NCI-H2171 (cell line): ENCODE measurements around the gene PLXNA1.

ENCODE experiments used
- DNase-seq: peaks from one replicate; lab custom pipeline; 2025; lab: John Stamatoyannopoulos, UW

Gene PLXNA1

DNA sequence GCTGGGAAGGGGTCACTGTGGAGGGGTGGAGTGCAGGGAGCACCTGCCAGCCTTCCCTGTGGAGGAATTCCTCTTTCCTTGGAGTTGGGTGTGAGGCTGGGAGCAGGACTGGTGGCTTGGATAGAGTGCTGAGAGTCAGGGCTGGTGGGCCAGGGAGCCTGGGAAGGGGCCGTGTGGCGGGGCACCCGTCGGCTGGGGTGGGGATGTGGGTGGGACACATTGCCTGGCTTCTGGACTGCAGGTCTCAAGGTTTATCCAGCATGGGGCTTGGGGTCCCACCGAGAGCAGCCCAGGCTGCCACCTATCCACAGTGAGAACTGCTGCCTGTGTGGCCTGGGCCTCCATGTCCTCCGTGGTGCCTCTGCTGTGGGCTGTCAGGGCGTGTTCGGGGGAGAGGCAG, 4.7 kb downstream of the PLXNA1 start:
- DNase-seq, result no peak

- no peak for DNase-seq
Measured at GRCh38 chr3:126988451-126989021, 5.6 kb downstream of the PLXNA1 start.

DNA sequence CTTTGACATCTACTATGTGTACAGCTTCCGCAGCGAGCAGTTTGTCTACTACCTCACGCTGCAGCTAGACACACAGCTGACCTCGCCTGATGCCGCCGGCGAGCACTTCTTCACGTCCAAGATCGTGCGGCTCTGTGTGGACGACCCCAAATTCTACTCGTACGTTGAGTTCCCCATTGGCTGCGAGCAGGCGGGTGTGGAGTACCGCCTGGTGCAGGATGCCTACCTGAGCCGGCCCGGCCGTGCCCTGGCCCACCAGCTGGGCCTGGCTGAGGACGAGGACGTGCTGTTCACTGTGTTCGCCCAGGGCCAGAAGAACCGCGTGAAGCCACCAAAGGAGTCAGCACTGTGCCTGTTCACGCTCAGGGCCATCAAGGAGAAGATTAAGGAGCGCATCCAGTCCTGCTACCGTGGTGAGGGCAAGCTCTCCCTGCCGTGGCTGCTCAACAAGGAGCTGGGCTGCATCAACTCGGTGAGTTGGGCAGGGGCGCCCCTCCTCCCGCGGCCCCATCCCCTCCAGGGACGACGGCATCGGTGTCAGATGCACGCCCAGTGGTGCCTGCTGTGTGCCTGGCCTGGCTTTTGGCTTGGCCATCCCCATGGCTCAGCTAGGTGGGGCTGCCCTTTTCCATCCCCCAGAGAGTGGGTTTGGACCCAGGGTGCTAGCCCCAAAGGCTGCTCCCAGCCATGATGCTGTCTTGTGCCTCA, 6.6 kb downstream of the PLXNA1 start:
- DNase-seq, result no peak

DNA sequence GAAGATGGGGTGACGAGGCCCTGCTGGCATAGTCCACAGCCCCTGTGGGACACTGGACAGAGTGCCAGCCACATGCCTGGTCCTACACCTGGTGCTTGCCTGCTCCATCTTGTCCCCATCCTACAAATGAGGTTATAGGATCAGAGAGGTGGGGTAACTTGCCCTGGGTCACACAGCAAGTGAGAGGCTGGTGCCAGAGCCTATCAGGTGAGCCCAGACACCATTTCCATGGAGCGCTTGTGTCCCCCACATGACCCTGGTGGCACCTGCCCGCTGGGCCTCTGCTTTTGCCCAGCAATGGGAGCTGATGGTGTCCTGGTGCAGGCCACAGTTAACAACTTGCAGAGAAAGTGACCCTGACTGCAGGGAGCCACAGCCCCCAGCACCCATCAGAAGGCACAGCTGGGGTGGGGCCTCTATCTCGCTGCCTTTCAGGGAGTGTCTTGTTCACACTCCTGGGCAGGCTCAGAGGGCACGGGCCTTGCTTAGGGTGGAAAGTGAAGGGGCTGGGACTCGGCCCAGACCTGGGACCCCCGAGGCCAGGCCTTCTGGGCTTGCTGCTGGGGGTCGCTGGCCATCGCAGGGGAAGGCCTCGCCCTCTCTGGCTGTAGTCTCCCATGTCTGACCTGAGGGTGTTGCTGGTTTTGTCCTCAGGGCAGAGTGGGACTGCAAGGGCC, 7.2 kb downstream of the PLXNA1 start:
- no peak for DNase-seq

- peak; percentile 84 for DNase-seq
Measured at GRCh38 chr3:126990890-126991289, 8.0 kb downstream of the PLXNA1 start.

DNA sequence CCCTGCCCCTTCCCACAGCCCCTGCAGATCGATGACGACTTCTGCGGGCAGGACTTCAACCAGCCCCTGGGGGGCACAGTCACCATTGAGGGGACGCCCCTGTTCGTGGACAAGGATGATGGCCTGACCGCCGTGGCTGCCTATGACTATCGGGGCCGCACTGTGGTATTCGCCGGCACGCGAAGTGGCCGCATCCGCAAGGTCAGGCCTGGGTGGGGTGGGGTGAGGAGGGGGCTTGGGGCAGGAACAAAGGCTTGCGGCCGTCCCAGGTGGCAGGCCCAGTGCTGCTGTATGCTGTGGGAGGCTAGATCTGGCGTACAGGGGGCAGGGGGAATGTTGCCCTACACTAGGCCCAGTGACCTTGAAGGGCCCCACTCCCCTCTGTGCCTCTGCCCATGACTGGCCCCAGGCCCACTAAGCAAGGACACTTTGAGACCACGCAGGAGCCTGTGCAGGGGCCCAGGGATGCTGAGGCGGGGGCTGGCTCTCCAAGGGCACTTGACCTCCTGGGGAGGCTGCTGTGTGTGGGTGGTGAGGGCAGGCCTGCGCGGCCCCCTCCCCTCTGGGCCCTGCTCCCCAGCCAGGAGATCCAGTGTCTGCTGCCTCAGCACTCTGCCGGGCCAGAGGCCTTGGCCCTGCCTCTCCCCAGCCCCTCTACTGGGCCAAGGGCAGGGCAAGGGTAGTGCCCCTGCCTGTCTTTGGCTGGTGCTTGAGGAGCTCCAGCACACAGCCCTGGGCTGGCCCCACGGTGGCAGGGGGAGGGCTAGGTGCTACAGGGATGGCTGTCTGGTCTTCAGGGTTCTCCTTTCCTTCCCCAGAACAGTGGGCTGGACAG, 8.7 kb downstream of the PLXNA1 start:
- DNase-seq, result no peak

- DNase-seq, result no peak
Measured at GRCh38 chr3:126992216-126992615, 9.3 kb downstream of the PLXNA1 start.

- no peak for DNase-seq
Measured at GRCh38 chr3:126992776-126993175, 9.9 kb downstream of the PLXNA1 start.

DNA sequence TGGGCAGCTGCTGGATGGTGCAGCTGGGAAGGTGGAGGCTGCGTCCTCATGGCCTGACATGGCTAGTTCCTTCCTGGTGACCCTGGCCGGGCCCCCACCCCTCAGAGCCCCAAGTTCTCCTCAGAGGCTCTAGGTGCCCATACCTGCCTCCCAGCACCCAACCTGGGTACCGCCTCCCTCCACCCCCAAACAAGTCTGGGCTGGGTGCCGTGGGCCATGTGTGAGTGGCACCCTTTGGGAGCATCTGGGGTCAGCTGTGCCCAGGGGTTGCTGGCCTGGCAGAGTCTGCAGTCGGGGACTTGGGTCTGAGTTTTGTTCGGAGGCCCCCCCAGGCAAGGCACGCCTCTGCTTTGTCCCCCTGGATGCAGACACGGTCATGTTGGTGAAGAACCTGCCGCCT, 10.5 kb downstream of the PLXNA1 start:
- no peak for DNase-seq

GRCh38 chr3:126994661-126995245, 11.8 kb downstream of the PLXNA1 start:
- DNase-seq, result peak; percentile 39

DNA sequence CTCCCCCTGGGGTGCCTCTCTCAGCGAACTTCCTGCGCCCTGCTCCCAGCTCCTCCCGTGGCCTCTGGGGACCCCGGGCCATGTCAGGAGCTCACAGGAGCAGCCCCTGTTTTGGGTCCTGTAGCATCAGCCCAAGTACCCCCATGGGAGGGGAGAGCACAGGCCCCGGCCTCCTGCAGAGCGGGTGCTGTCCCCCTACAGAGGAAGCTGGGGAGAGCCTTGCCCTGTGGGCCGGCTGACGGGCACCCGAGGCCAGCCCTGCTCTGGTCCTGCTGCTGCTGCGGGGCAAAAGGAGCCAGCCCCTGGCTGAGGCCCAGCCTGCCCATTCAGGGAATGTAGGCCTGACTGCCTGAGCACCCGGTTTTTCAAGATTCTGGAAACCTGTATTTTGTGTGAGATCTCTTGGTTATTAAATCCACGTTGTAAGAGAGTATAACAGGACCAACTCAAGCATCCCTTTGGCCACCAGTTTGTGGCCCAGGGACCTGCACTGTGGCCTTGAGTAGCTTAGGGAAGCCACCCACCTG, 12.4 kb downstream of the PLXNA1 start:
- DNase-seq, result no peak

- no peak for DNase-seq
Measured at GRCh38 chr3:126995926-126996512, 13.1 kb downstream of the PLXNA1 start.

DNA sequence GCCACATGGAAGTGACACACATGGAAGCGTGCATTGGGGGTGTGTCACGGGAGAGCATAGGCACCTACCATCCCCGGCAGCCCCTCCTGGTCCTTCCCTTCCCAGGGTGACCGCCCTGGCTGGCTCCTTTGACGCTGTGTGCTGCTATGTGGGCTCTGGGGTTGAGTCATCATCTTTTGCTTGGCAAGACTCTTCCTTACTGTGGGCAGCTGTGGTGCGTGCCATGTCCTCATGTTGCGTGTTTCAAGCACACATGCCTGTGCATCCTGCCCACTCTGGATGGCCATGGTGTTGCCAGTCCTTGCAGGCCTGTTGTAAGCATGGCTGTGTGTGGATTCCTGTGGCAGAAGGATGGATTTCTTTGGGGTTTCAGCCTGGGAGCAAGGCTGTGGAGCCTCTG, 14.0 kb downstream of the PLXNA1 start:
- no peak for DNase-seq

- DNase-seq, result no peak
Measured at GRCh38 chr3:126997455-126998038, 14.6 kb downstream of the PLXNA1 start.

DNA sequence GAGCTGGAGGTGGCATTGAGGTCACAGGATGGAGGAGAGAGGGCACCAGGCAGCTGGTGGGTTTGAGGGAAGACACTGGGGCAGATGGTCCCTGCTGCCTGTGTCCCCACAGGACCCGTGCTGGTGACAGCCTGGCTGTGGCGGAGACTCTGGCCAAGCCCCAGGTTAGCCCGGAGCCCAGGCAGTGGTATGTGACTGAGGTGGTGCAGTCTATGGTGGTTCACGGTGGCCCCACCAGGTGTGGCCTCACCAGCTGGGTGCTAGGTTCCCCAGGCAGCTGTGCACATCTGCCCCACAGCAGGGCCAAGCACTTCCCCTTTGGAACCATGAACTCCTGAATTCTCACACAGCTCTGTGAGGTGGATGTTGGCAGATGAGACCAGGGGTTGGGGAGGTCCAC, 15.4 kb downstream of the PLXNA1 start:
- DNase-seq, result no peak

- no peak for DNase-seq
Measured at GRCh38 chr3:126998728-126999127, 15.8 kb downstream of the PLXNA1 start.

- DNase-seq, result no peak
Measured at GRCh38 chr3:126999383-126999782, 16.5 kb downstream of the PLXNA1 start.

DNA sequence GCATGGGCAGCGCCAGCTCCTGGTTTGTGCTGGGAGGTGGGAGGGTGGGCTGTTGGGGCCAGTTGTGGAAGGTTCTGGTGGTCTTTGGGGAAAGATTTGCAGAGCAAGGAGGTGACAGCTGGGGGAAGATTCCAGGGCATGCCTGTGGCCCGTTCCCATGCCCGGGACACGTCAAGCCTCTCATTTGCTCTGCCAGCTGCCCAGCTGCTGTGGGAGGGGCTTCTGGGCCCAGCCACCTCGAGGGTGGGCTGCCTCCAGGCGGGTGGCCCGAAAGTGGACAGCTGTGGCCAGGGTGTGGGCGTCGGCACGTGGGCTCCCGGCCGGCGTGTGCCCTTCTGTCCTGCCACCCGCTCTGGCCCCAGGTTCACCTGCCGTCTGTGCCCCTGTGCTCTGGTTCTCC, 17.2 kb downstream of the PLXNA1 start:
- no peak for DNase-seq

DNA sequence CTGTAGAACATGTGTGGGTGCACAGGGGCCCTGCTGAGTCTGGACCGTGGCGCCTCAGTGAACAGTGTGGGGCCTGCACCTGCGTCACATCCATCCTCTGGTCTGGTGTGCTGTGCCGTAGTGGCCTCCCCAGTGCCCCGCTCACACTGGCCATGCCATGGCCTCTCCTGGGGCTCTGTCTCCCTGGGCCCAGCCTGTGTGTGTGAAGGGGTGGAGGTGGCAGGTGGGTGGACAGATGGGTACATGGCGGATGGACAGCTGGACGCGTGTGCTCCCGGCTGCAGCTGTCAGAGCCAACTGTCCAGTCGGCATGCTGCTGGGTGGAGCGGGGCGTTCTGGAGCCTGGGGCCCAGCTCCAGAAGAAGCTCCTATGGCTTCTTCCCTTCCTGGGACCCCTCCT, 17.8 kb downstream of the PLXNA1 start:
- DNase-seq, result no peak

GRCh38 chr3:127001486-127002194, 18.7 kb downstream of the PLXNA1 start:
- DNase-seq, result no peak
